Heart left ventricle (tissue), 16 donors: ENCODE results near the gene TRAT1. TPM values are rescaled to one million over a fixed set of nuclear protein-coding genes. Genes with fewer than 3 reads are reported as not detected.

ENCODE experiments used
- ATAC-seq, 4 donors: fragments of 200-7000 bp; cut with Tn5 transposase; one replicate each; pipeline ENCODE4 v1.9.1; 2020 to 2022; ENCODE audit warnings: moderate library complexity in 4 of 4, mild to moderate bottlenecking in 3 of 4, moderate number of reproducible peaks in 1 of 4
- DNase-seq, 5 donors: peaks; one replicate each; pipeline ENCODE4 v3.0.0-alpha.2; 2020
- H3K27ac ChIP-seq, 12 donors: fragments of 200-600 bp; sonication (generic) in 4 of 12; one replicate each; pipeline versions ENCODE4 v1.5.0 to v1.8.0; 2016 to 2022; ENCODE audit warnings: mild to moderate bottlenecking in 2 of 12
- H3K27me3 ChIP-seq, 9 donors: fragments of 200-600 bp; sonication (generic) in 2 of 9; one replicate each; pipeline versions ENCODE4 v1.5.1 to v1.8.0; 2016 to 2022; ENCODE audit warnings: mild to moderate bottlenecking in 3 of 9
- H3K36me3 ChIP-seq, 9 donors: fragments of 200-600 bp; sonication (generic) in 2 of 9; one replicate each; pipeline versions ENCODE4 v1.5.0 to v1.8.0; 2018 to 2022; ENCODE audit warnings: mild to moderate bottlenecking in 2 of 9
- H3K4me1 ChIP-seq, 12 donors: fragments of 200-600 bp; sonication (generic) in 4 of 12; one replicate each; pipeline versions ENCODE4 v1.5.0 to v1.8.0; 2016 to 2022; ENCODE audit warnings: mild to moderate bottlenecking in 3 of 12
- H3K4me3 ChIP-seq, 12 donors: fragments of 200-600 bp; sonication (generic) in 4 of 12; one replicate each; pipeline versions ENCODE4 v1.5.0 to v1.8.0; 2017 to 2022; ENCODE audit warnings: mild to moderate bottlenecking in 9 of 12, moderate library complexity in 4 of 12
- H3K9me3 ChIP-seq, 12 donors: fragments of 200-600 bp; sonication (generic) in 4 of 12; one replicate each; pipeline versions ENCODE4 v1.5.0 to v1.8.0; 2016 to 2022; ENCODE audit warnings: mild to moderate bottlenecking in 1 of 12
- POLR2A ChIP-seq, 2 donors: fragments of 450-650 bp; IDR thresholded peaks; one replicate each; pipeline ENCODE4 v1.6.1; 2017; ENCODE audit warnings: antibody characterized with exemption in 2 of 2, mild to moderate bottlenecking in 2 of 2, moderate library complexity in 2 of 2
- WGBS, 4 donors: extraction: QIAGEN DNeasy Blood & Tissue Kit in 2 of 4; methylation state at CpG; one replicate each; pipeline versions ENCODE4 v1.1.5 to v1.1.7; 2013 to 2018; 5-methylcytosine and 5-hydroxymethylcytosine counted together
- intact Hi-C, 10 donors: fragments of 100-400 bp; cut with DNase I; formaldehyde crosslinking; loops; one replicate each; pipeline versions ENCODE4 v1.11.1 to v1.14.2; 2022
- polyA plus RNA-seq, 2 donors: library from polyadenylated mRNA; stranded (reverse); fragments of 200-250 nt; gene quantifications; one replicate each; pipeline ENCODE4 v1.2.3, GENCODE V29; 2013
- total RNA-seq, 9 donors: library from RNA; depleted of rRNA in 2 of 9; stranded (reverse); fragments of >200 nt in 2 of 9; fragmentation: NEBNext Ultra II Directional in 3 of 9; extraction: Animal tissue kit (Norgen Biotek cat#: 25700) in 3 of 9; gene quantifications; one replicate each; pipeline versions ENCODE4 v1.1.0 to v1.2.4, GENCODE V29; 2016 to 2023
- TF ChIP-seq, protein P1 (sequence below), 12 donors: fragments of 200-600 bp; sonication (generic) in 4 of 12; IDR thresholded peaks; one replicate each; pipeline versions ENCODE4 v1.5.0 to v1.8.0; 2018 to 2022; ENCODE audit warnings: antibody characterized with exemption in 12 of 12, mild to moderate bottlenecking in 5 of 12
- donor health status: ischemic (EF 13 %, LVEDD 7.1; RV severe dilation, severe dysfunction).
- donor health status: healthy with polysubstance abuse.
- donor health status: DM: no; HTN: yes; CAD: no.
- donor health status: DM: no; HTN: no; CAD: no.
- donor health status: ischemic (EF 25% LVEDD 6.9; RV normal size, moderate dysfunction).
- donor health status: ischemic (EF 25% LVEDD 5.7; RV mildly dilated, moderate dysfunction).
- donor health status: healthy.
- donor health status: DM: yes; HTN: yes; CAD: no.
- donor health status: ischemic (EF 35%, LVEDD 5.7; RV mildly dilated, moderate dysfunction).
- donor health status: nonischemic (EF 11% LVEDD 7.7; RV severe dilation, severe dysfunction).
- donor health status: DM: yes; HTN: yes; CAD: no.
- donor health status: PGD.
- donor health status: ischemic (EF 29% LVEDD 5.4; RV normal size, mild dysfunction).
- donor health status: nonischemic (EF 23%, LVEDD 6.1; RV moderate dilation, normal function).

TRAT1 gene
- total and polyA plus RNA-seq, 11 donors: 0.08 to 1.3 (median 0.16) TPM; not detected in 6

DNA sequence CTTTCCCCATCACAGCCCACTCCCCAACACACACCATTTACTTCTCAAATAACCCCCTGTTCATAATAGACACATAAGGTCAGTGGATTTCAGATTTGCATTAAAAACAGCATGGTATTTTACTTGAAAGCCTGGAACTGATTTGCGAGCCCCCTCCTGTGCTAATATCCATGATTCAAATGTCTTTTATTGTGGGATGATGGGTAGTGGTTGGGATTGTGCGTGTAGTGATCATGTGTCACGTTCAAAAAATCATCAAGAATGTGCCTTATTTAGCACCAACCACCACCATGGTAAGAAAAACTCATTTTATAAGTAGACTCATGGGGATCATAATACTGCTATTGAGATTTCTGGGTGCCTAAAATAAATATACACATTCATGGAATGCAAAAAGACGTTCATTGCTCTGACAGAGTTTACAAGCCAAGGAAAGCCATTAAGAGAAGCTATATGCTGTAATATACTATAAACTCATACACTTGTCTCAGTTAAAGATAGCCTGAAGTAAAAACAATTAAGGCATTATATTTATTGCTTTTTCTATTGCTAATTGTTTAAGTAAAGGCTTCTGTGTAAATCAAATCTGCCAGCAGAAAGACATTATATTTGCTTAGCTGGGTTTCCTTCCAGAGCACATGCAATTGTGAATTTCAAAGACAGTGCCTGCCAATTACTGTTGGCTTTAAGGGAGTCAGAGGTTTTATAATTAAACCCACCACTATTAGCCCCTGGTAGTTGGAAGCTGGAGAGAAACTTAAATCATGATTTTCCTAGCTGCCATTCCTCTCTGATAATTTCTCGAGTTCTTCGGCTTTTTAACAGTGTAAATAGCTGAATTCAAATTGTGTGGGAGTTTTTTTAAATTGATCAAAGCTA, 4.0 kb downstream of the TRAT1 start:
- H3K4me1 ChIP-seq: no peaks in the 10 kb centered on the region
- no peaks in the 10 kb centered on the region for H3K36me3 ChIP-seq
- H3K27ac ChIP-seq: no peak overlapping the region
- no peak for ATAC-seq
- intact Hi-C loops: no loop called here
- WGBS, 4 donors: 70 to 78% (median 76%) methylated on average over 6 of the region's 6 CpGs
- H3K4me3 ChIP-seq: peak overlapping the region in 1 of 12 donors; percentile 2
- no peak for TF ChIP-seq POLR2A (IDR thresholded peaks at IDR 0.05)
- TF ChIP-seq, protein P1, sequence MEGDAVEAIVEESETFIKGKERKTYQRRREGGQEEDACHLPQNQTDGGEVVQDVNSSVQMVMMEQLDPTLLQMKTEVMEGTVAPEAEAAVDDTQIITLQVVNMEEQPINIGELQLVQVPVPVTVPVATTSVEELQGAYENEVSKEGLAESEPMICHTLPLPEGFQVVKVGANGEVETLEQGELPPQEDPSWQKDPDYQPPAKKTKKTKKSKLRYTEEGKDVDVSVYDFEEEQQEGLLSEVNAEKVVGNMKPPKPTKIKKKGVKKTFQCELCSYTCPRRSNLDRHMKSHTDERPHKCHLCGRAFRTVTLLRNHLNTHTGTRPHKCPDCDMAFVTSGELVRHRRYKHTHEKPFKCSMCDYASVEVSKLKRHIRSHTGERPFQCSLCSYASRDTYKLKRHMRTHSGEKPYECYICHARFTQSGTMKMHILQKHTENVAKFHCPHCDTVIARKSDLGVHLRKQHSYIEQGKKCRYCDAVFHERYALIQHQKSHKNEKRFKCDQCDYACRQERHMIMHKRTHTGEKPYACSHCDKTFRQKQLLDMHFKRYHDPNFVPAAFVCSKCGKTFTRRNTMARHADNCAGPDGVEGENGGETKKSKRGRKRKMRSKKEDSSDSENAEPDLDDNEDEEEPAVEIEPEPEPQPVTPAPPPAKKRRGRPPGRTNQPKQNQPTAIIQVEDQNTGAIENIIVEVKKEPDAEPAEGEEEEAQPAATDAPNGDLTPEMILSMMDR (IDR thresholded peaks at IDR 0.05): no peak
- no peak for DNase-seq
- no peaks in the 10 kb centered on the region for H3K9me3 ChIP-seq
- no peaks in the 10 kb centered on the region for H3K27me3 ChIP-seq

DNA sequence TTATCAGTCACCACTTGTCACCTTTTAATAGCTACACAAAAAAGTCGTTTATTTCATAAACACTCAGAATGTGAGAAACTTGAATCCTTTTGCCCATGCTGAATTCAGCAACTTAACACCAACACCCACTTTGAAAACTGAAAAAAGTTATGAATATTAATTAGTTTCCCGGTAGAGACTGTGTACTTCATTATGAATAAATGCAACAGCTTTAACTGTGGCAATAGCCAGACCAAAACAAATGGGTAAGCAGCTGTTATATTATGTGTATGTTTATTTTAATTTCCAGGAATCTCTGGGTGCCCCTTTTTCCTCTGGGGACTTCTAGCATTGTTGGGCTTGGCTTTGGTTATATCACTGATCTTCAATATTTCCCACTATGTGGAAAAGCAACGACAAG, 7.8 kb downstream of the TRAT1 start:
- ATAC-seq (no peak), DNase-seq (no peak)
- intact Hi-C loops: no loop called here
- Histone ChIP-seq H3K4me1 (no peaks in the 10 kb centered on the region), H3K36me3 (no peaks in the 10 kb centered on the region), H3K9me3 (no peaks in the 10 kb centered on the region), H3K4me3 (no peak overlapping the region), H3K27ac (no peak overlapping the region), H3K27me3 (no peaks in the 10 kb centered on the region)
- TF ChIP-seq, protein P1 (IDR thresholded peaks at IDR 0.05): no peak
- 54 to 60% (median 57%) methylated on average over 3 of the region's 3 CpGs for WGBS, 4 donors

DNA sequence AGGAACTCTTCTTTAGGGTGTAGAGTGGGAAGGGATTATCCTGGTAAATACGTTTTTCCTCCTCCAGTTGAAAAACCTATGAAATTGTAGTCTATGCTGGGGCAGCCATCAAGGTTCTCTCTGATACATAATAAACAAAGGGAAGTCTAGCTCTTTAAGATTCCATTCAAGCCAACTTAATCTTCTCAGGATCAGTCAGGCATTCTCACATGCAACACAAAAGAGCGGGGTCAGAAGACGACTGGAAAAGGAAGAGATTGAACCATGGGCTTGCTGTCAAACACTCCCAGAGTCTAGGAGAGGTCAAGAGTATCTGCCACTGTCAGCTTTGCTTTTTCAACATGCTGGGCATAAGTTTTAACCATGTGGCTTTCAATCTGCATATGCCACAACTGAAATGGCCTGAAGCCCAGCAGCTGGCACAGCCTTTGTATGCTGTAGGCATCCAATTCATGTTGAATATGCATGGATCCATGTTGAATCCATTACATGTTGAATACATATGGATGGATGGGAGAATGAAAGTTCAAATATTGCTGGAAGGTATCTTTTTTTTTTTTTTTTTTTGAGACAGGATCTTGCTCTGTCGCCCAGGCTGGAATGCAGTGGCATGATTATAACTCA, 8.5 kb downstream of the TRAT1 start:
- Histone ChIP-seq H3K27me3 (no peaks in the 10 kb centered on the region), H3K4me1 (no peaks in the 10 kb centered on the region), H3K27ac (no peak overlapping the region), H3K36me3 (no peaks in the 10 kb centered on the region), H3K4me3 (no peak overlapping the region), H3K9me3 (no peaks in the 10 kb centered on the region)
- intact Hi-C loops: no loop called here
- 60 to 67% (median 66%) methylated on average over 4 of the region's 4 CpGs for WGBS, 4 donors
- DNase-seq: no peak
- TF ChIP-seq, protein P1 (IDR thresholded peaks at IDR 0.05): no peak
- no peak for TF ChIP-seq POLR2A (IDR thresholded peaks at IDR 0.05)
- no peak for ATAC-seq

DNA sequence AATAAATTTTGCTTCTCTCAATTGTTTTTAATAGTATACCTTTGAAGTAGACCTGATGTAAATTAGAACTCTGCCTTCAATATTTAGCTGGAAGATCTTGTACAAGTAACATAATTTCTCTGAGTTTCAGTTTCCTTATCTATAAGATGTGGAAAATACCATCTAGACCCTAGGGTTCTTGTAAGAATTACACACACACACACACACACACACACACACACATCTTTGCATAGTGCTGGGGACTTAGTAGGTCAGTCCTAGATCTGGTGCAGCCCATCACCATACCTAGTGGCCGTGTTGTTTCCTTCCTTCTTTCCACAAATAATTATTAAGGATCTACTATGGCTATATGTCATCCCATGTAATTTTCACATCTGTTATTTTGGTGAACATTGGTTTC, 11.0 kb downstream of the TRAT1 start:
- Histone ChIP-seq H3K27ac (peak overlapping the region in 1 of 12 donors; percentile 4), H3K36me3 (no peaks in the 10 kb centered on the region), H3K4me3 (no peak overlapping the region), H3K4me1 (peaks cover 0 to 4% (median 0%) of the 10 kb centered on the region in 12 donors), H3K27me3 (no peaks in the 10 kb centered on the region), H3K9me3 (no peaks in the 10 kb centered on the region)
- intact Hi-C loops: no loop called here
- WGBS, 4 donors: 53 to 67% (median 62%) methylated on average over 1 of the region's 1 CpG
- ATAC-seq: no peak
- no peak for DNase-seq
- TF ChIP-seq POLR2A (IDR thresholded peaks at IDR 0.05): no peak
- TF ChIP-seq, protein P1 (IDR thresholded peaks at IDR 0.05): no peak
